Measurements from ENCODE around the gene TTPAL. TPM values are rescaled to one million over a fixed set of nuclear protein-coding genes. Genes with fewer than 3 reads are reported as not detected.

Gene TTPAL
- total and polyA plus RNA-seq, 2 of the 4 experiments (the other 2 are of a cell fraction) = 8.2 to 18.1 TPM

- ChIA-PET CTCF (interaction anchor here (0.5 to 1.1 kb wide), 2 partner anchors 103 to 140 kb away, joined by 3 read pairs; no protein-coding TSS in a partner anchor), POLR2A (ENCODE audit: unreplicated experiment) (no interaction called here)
- Histone ChIP-seq H3K36me3 (ENCODE audit: control insufficient read depth, insufficient read depth, low read length) (no peaks in the 10 kb centered on the region), H3K4me3 (ENCODE audit: insufficient read depth, low read depth, low read length) (no peak overlapping the region), H4K8ac (ENCODE audit: low read depth in 2 of 2, low read length in 2 of 2) (no peak overlapping the region), H3K4ac (ENCODE audit: low read depth, low read length) (no peak overlapping the region), H3K56ac (ENCODE audit: extremely low read depth, insufficient read depth, low read length) (no peak overlapping the region), H2AK5ac (ENCODE audit: low read depth, low read length) (no peak overlapping the region), H3K9ac (ENCODE audit: low read depth, low read length) (no peak overlapping the region), H2BK120ac (ENCODE audit: low read depth, low read length) (no peak overlapping the region), H3K4me2 (ENCODE audit: low read depth, low read length) (no peak overlapping the region), H3K23ac (ENCODE audit: low read depth, low read length) (no peak overlapping the region), H2AK9ac (replicated peaks; ENCODE audit: low read depth, low read length, poor library complexity) (no peak overlapping the region), H3K9me3 (ENCODE audit: control insufficient read depth, insufficient read depth, low read length) (no peaks in the 10 kb centered on the region), H3K14ac (replicated peaks; ENCODE audit: low read depth, low read length) (no peak overlapping the region), H2BK15ac (ENCODE audit: low read depth, low read length) (no peak overlapping the region), H4K20me1 (ENCODE audit: insufficient read depth, low read length) (no peaks in the 10 kb centered on the region), H3K27me3 (ENCODE audit: control insufficient read depth, insufficient read depth, low read length) (peaks cover 24% of the 10 kb centered on the region), H3K18ac (ENCODE audit: low read depth, low read length) (no peak overlapping the region), H4K91ac (ENCODE audit: insufficient read depth, low read depth, low read length) (no peak overlapping the region), H3K27ac (ENCODE audit: insufficient read depth, low read length) (no peak overlapping the region), H3K79me1 (ENCODE audit: low read depth in 1 of 2, low read length in 2 of 2) (peaks cover 0 to 3% of the 10 kb centered on the region in 2 experiments; a peak in 1 of 4 replicates), H2BK5ac (ENCODE audit: low read depth, low read length, poor library complexity, severe bottlenecking) (no peak overlapping the region), H2AFZ (replicated peaks; ENCODE audit: low read length, poor library complexity) (no peak overlapping the region), H3K4me1 (ENCODE audit: control insufficient read depth, insufficient read depth, low read length) (0 out of 2 replicates have a peak, but pooled peaks cover 1% of the 10 kb centered on the region), H2BK20ac (ENCODE audit: low read depth, low read length) (no peak overlapping the region), H4K5ac (ENCODE audit: low read depth, low read length) (no peak overlapping the region), H3K9me1 (ENCODE audit: insufficient read depth, low read length) (peaks cover 5% of the 10 kb centered on the region; the same call in 1 of the 2 replicates)
- DNase-seq (no peak), ATAC-seq (ENCODE audit: low read depth) (no peak)
- TF ChIP-seq CEBPB (IDR thresholded peaks at IDR 0.05; ENCODE audit: low read depth, low read length) = no peak
- no peak for TF ChIP-seq USF2 (IDR thresholded peaks at IDR 0.05; ENCODE audit: low read depth, low read length)
- TF ChIP-seq FOS (IDR thresholded peaks at IDR 0.05; ENCODE audit: low read depth, low read length) = no peak
- TF ChIP-seq MXI1 (IDR thresholded peaks at IDR 0.05; ENCODE audit: borderline replicate concordance, low read depth, low read length) = no peak
- no peak for TF ChIP-seq NFE2L2 (IDR thresholded peaks at IDR 0.05; ENCODE audit: low read depth, low read length)
- no peak for TF ChIP-seq CHD1 (IDR thresholded peaks at IDR 0.05; ENCODE audit: low read depth, low read length)
- TF ChIP-seq POLR2A (IDR thresholded peaks at IDR 0.05; ENCODE audit: low read depth, low read length) = no peak
- TF ChIP-seq RAD21 (IDR thresholded peaks at IDR 0.05; ENCODE audit: low read length) = no peak
- TF ChIP-seq MAZ (IDR thresholded peaks at IDR 0.05; ENCODE audit: borderline replicate concordance, low read depth, low read length) = no peak
- TF ChIP-seq BHLHE40 (IDR thresholded peaks at IDR 0.05; ENCODE audit: low read depth, low read length) = no peak
- TF ChIP-seq RFX5 (IDR thresholded peaks at IDR 0.05; ENCODE audit: low read depth, low read length) = no peak
- TF ChIP-seq RCOR1 (IDR thresholded peaks at IDR 0.05; ENCODE audit: insufficient replicate concordance, low read length) = no peak
- TF ChIP-seq SMC3 (IDR thresholded peaks at IDR 0.05; ENCODE audit: low read depth, low read length) = no peak
- TF ChIP-seq ELK1 (IDR thresholded peaks at IDR 0.05; ENCODE audit: borderline replicate concordance, low read depth, low read length) = no peak
- TF ChIP-seq CTCF (conservative IDR thresholded peaks at IDR 0.05; ENCODE audit: low read depth, low read length) = no peak
- TF ChIP-seq MAFK (IDR thresholded peaks at IDR 0.05; ENCODE audit: low read depth, low read length) = no peak
- dilution Hi-C loops (cut with HindIII; ENCODE audit: low sequenced_read_pairs, unreplicated experiment) = no loop called here
- in situ Hi-C loops (cut with MboI; ENCODE audit: low sequenced_read_pairs) = loop anchor here (10.0 kb wide), 2 partner anchors 144 to 256 kb away; partner anchors contain the start of gene OSER1
- 30% methylated on average over 3 of the region's 5 CpGs; no CpG with 5 or more reads in 1 of the 2 experiments for WGBS, 2 experiments (ENCODE audit: extremely low coverage in 2 of 2, insufficient read length in 1 of 2)
- intact Hi-C loops (cut with micrococcal nuclease) = no loop called here
- BruUV-seq (replicated peaks) = no TSS peak
Measured at GRCh38 chr20:44470327-44470726, 5.3 kb upstream of the TTPAL start.

Measured in IMR-90 (cell line).